Endothelial cell of umbilical vein (primary cell): Measurements from ENCODE around the gene AUTS2. TPM values are rescaled to one million over a fixed set of nuclear protein-coding genes. Genes with fewer than 3 reads are reported as not detected.

Experiments
- BruUV-seq: library from RNA; stranded (reverse); fragments of 400-500 nt; replicated peaks from 2 replicates; lab custom pipeline; 2021; lab: Mats Ljungman, UMichigan
- CTCF ChIA-PET: fragments of 300-600, 350-600 bp; sonication (Branson Sonifier 250); formaldehyde crosslinking; loops from one replicate; lab custom pipeline; 2021; ENCODE audit warnings: antibody characterized with exemption, inconsistent platforms; lab: Charles Lee
- POLR2A ChIA-PET: fragments of 300-600, 350-600 bp; sonication (Branson Sonifier 250); formaldehyde crosslinking; loops from one replicate; lab custom pipeline; 2021; ENCODE audit warnings: antibody characterized with exemption, inconsistent platforms; lab: Charles Lee
- DNase-seq: peaks from one replicate; pipeline ENCODE4 v3.0.0-alpha.2; 2011; ENCODE audit warnings: low read depth, low spot score
- FAIRE-seq: peaks from 2 replicates; lab custom pipeline; 2011; peaks lifted over from hg19 to GRCh38; lab: Jason Lieb, UNC
- H2AFZ ChIP-seq: 2 replicates; pipeline ENCODE4 v1.6.0; 2012; ENCODE audit warnings: low read depth, low read length, control low read depth, inconsistent platforms
- H3K27ac ChIP-seq: 2 replicates; pipeline ENCODE4 v1.5.1; 2011; ENCODE audit warnings: low read depth, mild to moderate bottlenecking, control low read depth, low read length, moderate library complexity; ENCODE audit not compliant: insufficient read depth
- H3K27me3 ChIP-seq, 2 experiments: 2 replicates each; pipeline versions ENCODE4 v1.6.0 to v1.6.1; 2011; ENCODE audit warnings: low read length in 2 of 2, mixed read lengths in 1 of 2; ENCODE audit not compliant: control insufficient read depth in 2 of 2, insufficient read depth in 2 of 2
- H3K36me3 ChIP-seq, 2 experiments: 2 replicates in 1 of 2; 3 replicates in 1 of 2; pipeline ENCODE4 v1.5.1; 2011; ENCODE audit warnings: low read length in 2 of 2, mild to moderate bottlenecking in 1 of 2, moderate library complexity in 1 of 2; ENCODE audit not compliant: control insufficient read depth in 2 of 2, insufficient read depth in 2 of 2; ENCODE audit errors: extremely low read depth in 1 of 2
- H3K4me1 ChIP-seq: 3 replicates; pipeline ENCODE4 v1.5.1; 2011; ENCODE audit warnings: mild to moderate bottlenecking, low read length; ENCODE audit not compliant: control insufficient read depth, insufficient read depth; ENCODE audit errors: extremely low read depth
- H3K4me2 ChIP-seq: 2 replicates; pipeline ENCODE4 v1.6.1; 2011; ENCODE audit warnings: low read length, control low read depth, mixed read lengths; ENCODE audit not compliant: insufficient read depth
- H3K4me3 ChIP-seq, 3 experiments: fragments of 200-600 bp in 1 of 3; sonication (generic), shearing (Covaris generic) in 1 of 3; replicated peaks in 1 of 3; 2 replicates each; pipeline ENCODE4 v1.5.1; 2011 to 2016; ENCODE audit warnings: control low read depth in 3 of 3, low read length in 3 of 3, mild to moderate bottlenecking in 2 of 3, inconsistent platforms in 1 of 3, low read depth in 1 of 3, moderate library complexity in 1 of 3; ENCODE audit not compliant: insufficient read depth in 1 of 3
- H3K79me2 ChIP-seq: 2 replicates; pipeline ENCODE4 v1.6.0; 2012; ENCODE audit warnings: low read length, inconsistent platforms; ENCODE audit not compliant: control insufficient read depth, insufficient read depth
- H3K9ac ChIP-seq: replicated peaks from 2 replicates; pipeline ENCODE3; 2011; ENCODE audit warnings: low read length, control low read depth; ENCODE audit not compliant: insufficient read depth; ENCODE audit errors: extremely low read depth
- H3K9me1 ChIP-seq: replicated peaks from 3 replicates; pipeline ENCODE4 v1.6.0; 2011; ENCODE audit warnings: mild to moderate bottlenecking, low read length; ENCODE audit not compliant: control insufficient read depth, insufficient read depth; ENCODE audit errors: extremely low read depth
- H3K9me3 ChIP-seq: replicated peaks from 2 replicates; pipeline ENCODE4 v1.5.1; 2012; ENCODE audit warnings: low read length, inconsistent platforms; ENCODE audit not compliant: control insufficient read depth, insufficient read depth
- H4K20me1 ChIP-seq: replicated peaks from 2 replicates; pipeline ENCODE3; 2011; ENCODE audit warnings: mild to moderate bottlenecking, low read length; ENCODE audit not compliant: control insufficient read depth, insufficient read depth; ENCODE audit errors: extremely low read depth
- EZH2 ChIP-seq: IDR thresholded peaks from 2 replicates; pipeline ENCODE4 v1.6.1; 2012; ENCODE audit warnings: borderline replicate concordance, low read depth, mild to moderate bottlenecking, moderate library complexity, low read length, inconsistent platforms; ENCODE audit not compliant: severe bottlenecking
- GATA2 ChIP-seq: IDR thresholded peaks from 2 replicates; pipeline ENCODE4 v1.7.0; 2011; ENCODE audit warnings: low read depth, mild to moderate bottlenecking, moderate library complexity, mixed read lengths, low read length; ENCODE audit not compliant: insufficient read length, insufficient read depth
- JUN ChIP-seq: IDR thresholded peaks from 2 replicates; pipeline ENCODE4 v1.6.1; 2011; ENCODE audit warnings: borderline replicate concordance, low read depth; ENCODE audit not compliant: insufficient read length, insufficient read depth
- MYC ChIP-seq: IDR thresholded peaks from one replicate; pipeline ENCODE4 v1.6.1; 2011; ENCODE audit warnings: mild to moderate bottlenecking, low read depth, low read length
- POLR2A ChIP-seq: IDR thresholded peaks from 2 replicates; pipeline ENCODE4 v1.6.1; 2012; ENCODE audit warnings: low read depth, mild to moderate bottlenecking, control low read depth, low read length
- POLR2AphosphoS5 ChIP-seq: IDR thresholded peaks from 2 replicates; pipeline ENCODE4 v1.6.1; 2012; ENCODE audit warnings: low read depth, mild to moderate bottlenecking, control low read depth, low read length, moderate library complexity; ENCODE audit not compliant: insufficient read depth
- dilution Hi-C: fragments of 300-500 bp; cut with MboI; formaldehyde crosslinking; loops from one replicate; pipeline ENCODE4 v1.15.0; 2019; ENCODE audit warnings: low sequenced_read_pairs; ENCODE audit not compliant: extremely low pct_ligation_motif_present
- intact Hi-C: fragments of 100-400 bp; cut with micrococcal nuclease; formaldehyde crosslinking; loops from one replicate; pipeline ENCODE4 v1.10.0; 2022
- polyA plus RNA-seq, 4 experiments: library from polyadenylated mRNA; depleted of rRNA in 3 of 4; stranded (reverse) in 3 of 4; unstranded in 1 of 4; fragments of >200 nt; gene quantifications; 2 replicates each; pipeline versions ENCODE4 v1.2.1 to v1.2.3, GENCODE V29; 2011 to 2012; ENCODE audit warnings: missing spikeins in 1 of 4
- total RNA-seq: library from RNA; stranded (reverse); gene quantifications from 2 replicates; pipeline ENCODE4 v1.2.3, GENCODE V29; 2021
- TF ChIP-seq, protein P1 (sequence below): IDR thresholded peaks from 2 replicates; pipeline ENCODE4 v1.6.1; 2011; ENCODE audit not compliant: insufficient read depth, insufficient read length
- TF ChIP-seq, protein P2 (sequence below), 2 donors: IDR thresholded peaks; 1 replicate in 1 of 2; 2 replicates in 1 of 2; pipeline ENCODE4 v1.5.1; 2011; ENCODE audit warnings: low read length in 2 of 2, mild to moderate bottlenecking in 2 of 2, moderate library complexity in 2 of 2, control low read depth in 1 of 2, inconsistent platforms in 1 of 2, low read depth in 1 of 2; ENCODE audit not compliant: insufficient read depth in 1 of 2; ENCODE audit errors: extremely low read depth in 1 of 2

Gene AUTS2
- total and polyA plus RNA-seq, 2 donors (not counting 3 experiments of a cell fraction or from before 2014, with no cell fraction given): 0.59 to 8.0 TPM

DNA sequence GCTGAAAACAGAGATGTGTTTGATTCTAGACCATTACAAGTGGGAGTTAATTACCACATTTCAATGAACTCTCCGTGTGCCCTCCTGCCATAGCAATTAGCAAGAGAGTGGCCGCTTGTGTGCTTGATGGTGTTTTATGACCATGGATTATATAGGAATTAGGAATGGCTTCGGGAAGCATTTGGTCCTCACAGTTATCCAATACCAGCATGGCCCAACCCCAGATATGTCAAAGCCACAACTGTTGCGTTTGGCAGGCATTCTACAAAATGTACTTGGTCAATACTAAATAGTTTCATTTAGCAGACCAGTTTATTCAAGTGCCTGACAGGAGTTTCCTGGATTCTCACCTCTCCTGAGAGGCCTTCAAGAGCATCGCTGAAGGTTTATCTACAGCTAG lies 1024.7 kb downstream of the AUTS2 start:
- ChIA-PET POLR2A (no interaction called here), CTCF (no interaction called here)
- dilution Hi-C loops: no loop called here
- Histone ChIP-seq H3K36me3 (no peaks in the 10 kb centered on the region), H3K9ac (no peak overlapping the region), H3K9me3 (peaks cover 2% of the 10 kb centered on the region), H3K27ac (no peak overlapping the region), H2AFZ (no peak overlapping the region), H3K4me2 (no peak overlapping the region), H4K20me1 (no peaks in the 10 kb centered on the region), H3K4me1 (no peaks in the 10 kb centered on the region), H3K27me3 (no peaks in the 10 kb centered on the region), H3K79me2 (no peaks in the 10 kb centered on the region), H3K9me1 (no peaks in the 10 kb centered on the region), H3K4me3 (no peak overlapping the region)
- FAIRE-seq: no peak
- TF ChIP-seq POLR2AphosphoS5: no peak
- no peak for TF ChIP-seq POLR2A
- TF ChIP-seq GATA2: no peak
- TF ChIP-seq EZH2: no peak
- TF ChIP-seq MYC: no peak
- no TSS peak for BruUV-seq
- intact Hi-C loops: no loop called here
- no peak for DNase-seq

DNA sequence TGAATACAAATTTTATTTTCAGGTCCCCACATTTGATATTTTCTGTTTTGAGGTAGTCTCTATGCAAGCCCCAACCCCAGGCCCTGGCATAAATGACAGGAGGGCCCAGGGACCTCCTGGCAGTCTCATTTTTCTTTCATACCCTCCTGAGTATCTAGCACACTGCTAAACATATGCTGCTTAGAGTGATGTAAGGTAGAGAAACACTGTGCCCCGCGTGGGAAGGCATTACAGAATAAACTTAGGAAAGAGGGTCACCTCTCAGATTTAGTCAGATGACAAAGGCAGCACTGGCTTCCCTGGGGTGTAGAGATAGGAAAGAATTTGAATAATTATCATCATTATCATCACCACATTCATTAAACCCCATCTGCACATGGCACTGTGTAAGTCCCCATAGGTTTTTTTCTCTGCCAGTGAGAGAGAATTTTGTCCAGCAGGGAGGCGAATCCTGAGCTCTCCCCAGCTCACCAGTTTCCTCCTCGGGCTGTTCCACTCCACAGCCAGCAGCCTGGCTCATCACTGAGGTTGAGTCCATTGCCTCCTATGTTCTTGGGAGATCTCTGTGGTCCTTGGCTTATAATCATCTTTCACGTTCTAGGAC lies 1026.3 kb downstream of the AUTS2 start:
- POLR2A ChIA-PET: no interaction called here
- no peaks in the 10 kb centered on the region for H4K20me1 ChIP-seq
- peaks cover 3% of the 10 kb centered on the region for H3K9me3 ChIP-seq
- H3K9ac ChIP-seq: no peak overlapping the region
- DNase-seq (no peak), FAIRE-seq (no peak)
- H3K79me2 ChIP-seq: no peaks in the 10 kb centered on the region
- no peak overlapping the region for H3K27ac ChIP-seq
- H3K9me1 ChIP-seq: no peaks in the 10 kb centered on the region
- no peak overlapping the region for H3K4me2 ChIP-seq
- intact Hi-C loops: no loop called here
- no peaks in the 10 kb centered on the region for H3K36me3 ChIP-seq
- dilution Hi-C loops: no loop called here
- no peak overlapping the region for H3K4me3 ChIP-seq
- CTCF ChIA-PET: no interaction called here
- no TSS peak for BruUV-seq
- no peaks in the 10 kb centered on the region for H3K4me1 ChIP-seq
- no peak for TF ChIP-seq JUN
- no peak for TF ChIP-seq MYC
- TF ChIP-seq EZH2: no peak
- no peak for TF ChIP-seq POLR2A
- TF ChIP-seq, protein P1, sequence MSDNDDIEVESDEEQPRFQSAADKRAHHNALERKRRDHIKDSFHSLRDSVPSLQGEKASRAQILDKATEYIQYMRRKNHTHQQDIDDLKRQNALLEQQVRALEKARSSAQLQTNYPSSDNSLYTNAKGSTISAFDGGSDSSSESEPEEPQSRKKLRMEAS: no peak
- TF ChIP-seq, protein P2, sequence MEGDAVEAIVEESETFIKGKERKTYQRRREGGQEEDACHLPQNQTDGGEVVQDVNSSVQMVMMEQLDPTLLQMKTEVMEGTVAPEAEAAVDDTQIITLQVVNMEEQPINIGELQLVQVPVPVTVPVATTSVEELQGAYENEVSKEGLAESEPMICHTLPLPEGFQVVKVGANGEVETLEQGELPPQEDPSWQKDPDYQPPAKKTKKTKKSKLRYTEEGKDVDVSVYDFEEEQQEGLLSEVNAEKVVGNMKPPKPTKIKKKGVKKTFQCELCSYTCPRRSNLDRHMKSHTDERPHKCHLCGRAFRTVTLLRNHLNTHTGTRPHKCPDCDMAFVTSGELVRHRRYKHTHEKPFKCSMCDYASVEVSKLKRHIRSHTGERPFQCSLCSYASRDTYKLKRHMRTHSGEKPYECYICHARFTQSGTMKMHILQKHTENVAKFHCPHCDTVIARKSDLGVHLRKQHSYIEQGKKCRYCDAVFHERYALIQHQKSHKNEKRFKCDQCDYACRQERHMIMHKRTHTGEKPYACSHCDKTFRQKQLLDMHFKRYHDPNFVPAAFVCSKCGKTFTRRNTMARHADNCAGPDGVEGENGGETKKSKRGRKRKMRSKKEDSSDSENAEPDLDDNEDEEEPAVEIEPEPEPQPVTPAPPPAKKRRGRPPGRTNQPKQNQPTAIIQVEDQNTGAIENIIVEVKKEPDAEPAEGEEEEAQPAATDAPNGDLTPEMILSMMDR (IDR thresholded peaks at IDR 0.05; ENCODE audit: extremely low read depth in 1 of 2, insufficient read depth in 1 of 2, low read depth in 1 of 2, low read length in 2 of 2): no peak
- TF ChIP-seq GATA2: no peak
- H2AFZ ChIP-seq: no peak overlapping the region
- H3K27me3 ChIP-seq: no peaks in the 10 kb centered on the region
